OCI-LY1 (cell line): ENCODE results near the gene MYCBP2.

ENCODE experiments used
- H2AFZ ChIP-seq: fragments of 200-600 bp; sonication (generic), shearing (Covaris generic); 2 replicates; pipeline ENCODE4 v1.6.0; 2014; ENCODE audit warnings: antibody characterized with exemption, mild to moderate bottlenecking, low read length
- H3F3A ChIP-seq: fragments of 200-600 bp; sonication (generic), shearing (Covaris generic); 2 replicates; pipeline ENCODE4 v1.6.0; 2014; ENCODE audit warnings: mild to moderate bottlenecking, antibody characterized with exemption, low read length, moderate library complexity; ENCODE audit not compliant: insufficient read depth
- H3K27ac ChIP-seq: fragments of 200-600 bp; sonication (generic); 2 replicates; pipeline ENCODE4 v1.5.1; 2014; ENCODE audit warnings: low read length, mixed run types, mild to moderate bottlenecking, low read depth; ENCODE audit not compliant: poor library complexity, severe bottlenecking
- H3K27me3 ChIP-seq: fragments of 200-600 bp; sonication (generic); 2 replicates; pipeline ENCODE4 v1.6.0; 2014; ENCODE audit warnings: antibody characterized with exemption, mild to moderate bottlenecking, low read length, moderate library complexity; ENCODE audit not compliant: insufficient read depth
- H3K36me3 ChIP-seq: fragments of 200-600 bp; sonication (generic); 2 replicates; pipeline ENCODE4 v1.6.1; 2014; ENCODE audit warnings: mild to moderate bottlenecking, antibody characterized with exemption, low read length, moderate library complexity, mixed read lengths; ENCODE audit not compliant: insufficient read depth
- H3K4me1 ChIP-seq: fragments of 200-600 bp; sonication (generic); 2 replicates; pipeline ENCODE4 v1.5.1; 2014; ENCODE audit warnings: mild to moderate bottlenecking, low read length, moderate library complexity; ENCODE audit not compliant: insufficient read depth, severe bottlenecking
- H3K4me2 ChIP-seq: fragments of 200-600 bp; sonication (generic), shearing (Covaris generic); 2 replicates; pipeline ENCODE4 v1.6.1; 2014; ENCODE audit warnings: low read length
- H3K4me3 ChIP-seq: fragments of 200-600 bp; sonication (generic); 2 replicates; pipeline ENCODE4 v1.5.1; 2014; ENCODE audit warnings: low read length, low read depth, mild to moderate bottlenecking, mixed read lengths; ENCODE audit not compliant: poor library complexity, severe bottlenecking
- H3K79me2 ChIP-seq: fragments of 200-600 bp; shearing (Covaris generic); 2 replicates; pipeline ENCODE4 v1.6.1; 2016; ENCODE audit warnings: mixed run types, low read length, mixed read lengths; ENCODE audit not compliant: insufficient read depth
- H3K9ac ChIP-seq: fragments of 200-600 bp; sonication (generic), shearing (Covaris generic); 2 replicates; pipeline ENCODE4 v1.6.1; 2014; ENCODE audit warnings: mild to moderate bottlenecking, low read length, mixed read lengths
- H3K9me2 ChIP-seq: fragments of 200-600 bp; sonication (generic), shearing (Covaris generic); 2 replicates; pipeline ENCODE4 v1.6.1; 2014; ENCODE audit warnings: low read depth, mild to moderate bottlenecking, low read length, mixed read lengths
- H3K9me3 ChIP-seq: fragments of 200-600 bp; shearing (Covaris generic); 2 replicates; pipeline ENCODE4 v1.6.1; 2014; ENCODE audit warnings: low read length, mixed read lengths
- H4K20me1 ChIP-seq: fragments of 200-600 bp; sonication (generic), shearing (Covaris generic); 2 replicates; pipeline ENCODE4 v1.6.0; 2016; ENCODE audit warnings: mild to moderate bottlenecking, low read length; ENCODE audit not compliant: insufficient read depth
- CTCF ChIP-seq: fragments of 200-600 bp; sonication (generic), shearing (Covaris generic); IDR thresholded peaks from 2 replicates; pipeline ENCODE4 v1.5.1; 2017; ENCODE audit warnings: mild to moderate bottlenecking, antibody characterized with exemption, low read length, moderate library complexity, mixed read lengths
- EZH2 ChIP-seq: fragments of 200-600 bp; sonication (generic), shearing (Covaris generic); IDR thresholded peaks from 2 replicates; pipeline ENCODE4 v1.8.0; 2017; ENCODE audit warnings: borderline replicate concordance, mixed run types, mild to moderate bottlenecking, antibody characterized with exemption, low read length, moderate library complexity, mixed read lengths

The MYCBP2 gene

GRCh38 chr13:77143431-77143830 is 183.5 kb downstream of the MYCBP2 start:
- Histone ChIP-seq H3K9me2 (no peaks in the 10 kb centered on the region), H3K79me2 (no peaks in the 10 kb centered on the region), H4K20me1 (no peaks in the 10 kb centered on the region), H3F3A (no peaks in the 10 kb centered on the region), H2AFZ (no peak overlapping the region), H3K4me3 (no peak overlapping the region), H3K36me3 (peaks cover 95% of the 10 kb centered on the region), H3K4me1 (no peaks in the 10 kb centered on the region), H3K4me2 (no peak overlapping the region), H3K27ac (no peak overlapping the region), H3K9ac (no peak overlapping the region), H3K27me3 (no peaks in the 10 kb centered on the region), H3K9me3 (no peaks in the 10 kb centered on the region)
- no peak for TF ChIP-seq CTCF
- TF ChIP-seq EZH2: no peak

GRCh38 chr13:77139306-77139705 is 187.6 kb downstream of the MYCBP2 start:
- Histone ChIP-seq H3K79me2 (no peaks in the 10 kb centered on the region), H3K36me3 (peaks cover 96% of the 10 kb centered on the region)

GRCh38 chr13:77138813-77139212 is 188.1 kb downstream of the MYCBP2 start:
- H3K79me2 ChIP-seq: no peaks in the 10 kb centered on the region
- peaks cover 96% of the 10 kb centered on the region for H3K36me3 ChIP-seq
- H3K4me2 ChIP-seq: no peak overlapping the region
- H3K27me3 ChIP-seq: no peaks in the 10 kb centered on the region
- H3K4me1 ChIP-seq: no peaks in the 10 kb centered on the region
- H3K9me2 ChIP-seq: no peaks in the 10 kb centered on the region
- no peak overlapping the region for H3K4me3 ChIP-seq
- no peak overlapping the region for H2AFZ ChIP-seq
- TF ChIP-seq CTCF (no peak), EZH2 (no peak)
- no peaks in the 10 kb centered on the region for H3F3A ChIP-seq
- H3K9me3 ChIP-seq: no peaks in the 10 kb centered on the region
- H3K27ac ChIP-seq: no peak overlapping the region
- H3K9ac ChIP-seq: no peak overlapping the region
- H4K20me1 ChIP-seq: no peaks in the 10 kb centered on the region

More at GRCh38 chr13:77139306-77139705, 187.6 kb downstream of the MYCBP2 start:
- H3K4me3 ChIP-seq: no peak overlapping the region
- no peak overlapping the region for H3K4me2 ChIP-seq
- TF ChIP-seq CTCF (no peak), EZH2 (no peak)
- no peaks in the 10 kb centered on the region for H3K27me3 ChIP-seq
- H3K9me2 ChIP-seq: no peaks in the 10 kb centered on the region
- no peak overlapping the region for H3K9ac ChIP-seq
- no peaks in the 10 kb centered on the region for H3K4me1 ChIP-seq
- H3K9me3 ChIP-seq: no peaks in the 10 kb centered on the region
- no peaks in the 10 kb centered on the region for H3F3A ChIP-seq
- H4K20me1 ChIP-seq: no peaks in the 10 kb centered on the region
- H2AFZ ChIP-seq: no peak overlapping the region
- no peak overlapping the region for H3K27ac ChIP-seq
